Endothelial cell of umbilical vein (primary cell): ENCODE data around the gene C17orf75. TPM values are rescaled to one million over a fixed set of nuclear protein-coding genes. Genes with fewer than 3 reads are reported as not detected.

ENCODE experiments used
- BruUV-seq: library from RNA; stranded (reverse); fragments of 400-500 nt; replicated peaks from 2 replicates; lab custom pipeline; 2021; lab: Mats Ljungman, UMichigan
- CTCF ChIA-PET: fragments of 300-600, 350-600 bp; sonication (Branson Sonifier 250); formaldehyde crosslinking; loops from one replicate; lab custom pipeline; 2021; ENCODE audit warnings: antibody characterized with exemption, inconsistent platforms; lab: Charles Lee
- POLR2A ChIA-PET: fragments of 300-600, 350-600 bp; sonication (Branson Sonifier 250); formaldehyde crosslinking; loops from one replicate; lab custom pipeline; 2021; ENCODE audit warnings: antibody characterized with exemption, inconsistent platforms; lab: Charles Lee
- DNase-seq: peaks from one replicate; pipeline ENCODE4 v3.0.0-alpha.2; 2011; ENCODE audit warnings: low read depth, low spot score
- FAIRE-seq: peaks from 2 replicates; lab custom pipeline; 2011; peaks lifted over from hg19 to GRCh38; lab: Jason Lieb, UNC
- H2AFZ ChIP-seq: 2 replicates; pipeline ENCODE4 v1.6.0; 2012; ENCODE audit warnings: low read depth, low read length, control low read depth, inconsistent platforms
- H3K27ac ChIP-seq: 2 replicates; pipeline ENCODE4 v1.5.1; 2011; ENCODE audit warnings: low read depth, mild to moderate bottlenecking, control low read depth, low read length, moderate library complexity; ENCODE audit not compliant: insufficient read depth
- H3K27me3 ChIP-seq, 2 experiments: 2 replicates each; pipeline versions ENCODE4 v1.6.0 to v1.6.1; 2011; ENCODE audit warnings: low read length in 2 of 2, mixed read lengths in 1 of 2; ENCODE audit not compliant: control insufficient read depth in 2 of 2, insufficient read depth in 2 of 2
- H3K36me3 ChIP-seq, 2 experiments: 2 replicates in 1 of 2; 3 replicates in 1 of 2; pipeline ENCODE4 v1.5.1; 2011; ENCODE audit warnings: low read length in 2 of 2, mild to moderate bottlenecking in 1 of 2, moderate library complexity in 1 of 2; ENCODE audit not compliant: control insufficient read depth in 2 of 2, insufficient read depth in 2 of 2; ENCODE audit errors: extremely low read depth in 1 of 2
- H3K4me1 ChIP-seq: 3 replicates; pipeline ENCODE4 v1.5.1; 2011; ENCODE audit warnings: mild to moderate bottlenecking, low read length; ENCODE audit not compliant: control insufficient read depth, insufficient read depth; ENCODE audit errors: extremely low read depth
- H3K4me2 ChIP-seq: 2 replicates; pipeline ENCODE4 v1.6.1; 2011; ENCODE audit warnings: low read length, control low read depth, mixed read lengths; ENCODE audit not compliant: insufficient read depth
- H3K4me3 ChIP-seq, 3 experiments: fragments of 200-600 bp in 1 of 3; sonication (generic), shearing (Covaris generic) in 1 of 3; replicated peaks in 1 of 3; 2 replicates each; pipeline ENCODE4 v1.5.1; 2011 to 2016; ENCODE audit warnings: control low read depth in 3 of 3, low read length in 3 of 3, mild to moderate bottlenecking in 2 of 3, inconsistent platforms in 1 of 3, low read depth in 1 of 3, moderate library complexity in 1 of 3; ENCODE audit not compliant: insufficient read depth in 1 of 3
- H3K79me2 ChIP-seq: 2 replicates; pipeline ENCODE4 v1.6.0; 2012; ENCODE audit warnings: low read length, inconsistent platforms; ENCODE audit not compliant: control insufficient read depth, insufficient read depth
- H3K9ac ChIP-seq: replicated peaks from 2 replicates; pipeline ENCODE3; 2011; ENCODE audit warnings: low read length, control low read depth; ENCODE audit not compliant: insufficient read depth; ENCODE audit errors: extremely low read depth
- H3K9me1 ChIP-seq: replicated peaks from 3 replicates; pipeline ENCODE4 v1.6.0; 2011; ENCODE audit warnings: mild to moderate bottlenecking, low read length; ENCODE audit not compliant: control insufficient read depth, insufficient read depth; ENCODE audit errors: extremely low read depth
- H3K9me3 ChIP-seq: replicated peaks from 2 replicates; pipeline ENCODE4 v1.5.1; 2012; ENCODE audit warnings: low read length, inconsistent platforms; ENCODE audit not compliant: control insufficient read depth, insufficient read depth
- H4K20me1 ChIP-seq: replicated peaks from 2 replicates; pipeline ENCODE3; 2011; ENCODE audit warnings: mild to moderate bottlenecking, low read length; ENCODE audit not compliant: control insufficient read depth, insufficient read depth; ENCODE audit errors: extremely low read depth
- CTCF ChIP-seq, 2 donors: IDR thresholded peaks; 1 replicate in 1 of 2; 2 replicates in 1 of 2; pipeline ENCODE4 v1.5.1; 2011; ENCODE audit warnings: low read length in 2 of 2, mild to moderate bottlenecking in 2 of 2, moderate library complexity in 2 of 2, control low read depth in 1 of 2, inconsistent platforms in 1 of 2, low read depth in 1 of 2; ENCODE audit not compliant: insufficient read depth in 1 of 2; ENCODE audit errors: extremely low read depth in 1 of 2
- EZH2 ChIP-seq: IDR thresholded peaks from 2 replicates; pipeline ENCODE4 v1.6.1; 2012; ENCODE audit warnings: borderline replicate concordance, low read depth, mild to moderate bottlenecking, moderate library complexity, low read length, inconsistent platforms; ENCODE audit not compliant: severe bottlenecking
- FOS ChIP-seq: IDR thresholded peaks from 2 replicates; pipeline ENCODE4 v1.6.1; 2011; ENCODE audit warnings: mild to moderate bottlenecking, low read length, moderate library complexity, borderline replicate concordance; ENCODE audit not compliant: insufficient read depth
- GATA2 ChIP-seq: IDR thresholded peaks from 2 replicates; pipeline ENCODE4 v1.7.0; 2011; ENCODE audit warnings: low read depth, mild to moderate bottlenecking, moderate library complexity, mixed read lengths, low read length; ENCODE audit not compliant: insufficient read length, insufficient read depth
- JUN ChIP-seq: IDR thresholded peaks from 2 replicates; pipeline ENCODE4 v1.6.1; 2011; ENCODE audit warnings: borderline replicate concordance, low read depth; ENCODE audit not compliant: insufficient read length, insufficient read depth
- MAX ChIP-seq: IDR thresholded peaks from 2 replicates; pipeline ENCODE4 v1.6.1; 2011; ENCODE audit not compliant: insufficient read depth, insufficient read length
- MYC ChIP-seq: IDR thresholded peaks from one replicate; pipeline ENCODE4 v1.6.1; 2011; ENCODE audit warnings: mild to moderate bottlenecking, low read depth, low read length
- POLR2A ChIP-seq: IDR thresholded peaks from 2 replicates; pipeline ENCODE4 v1.6.1; 2012; ENCODE audit warnings: low read depth, mild to moderate bottlenecking, control low read depth, low read length
- POLR2AphosphoS5 ChIP-seq: IDR thresholded peaks from 2 replicates; pipeline ENCODE4 v1.6.1; 2012; ENCODE audit warnings: low read depth, mild to moderate bottlenecking, control low read depth, low read length, moderate library complexity; ENCODE audit not compliant: insufficient read depth
- dilution Hi-C: fragments of 300-500 bp; cut with MboI; formaldehyde crosslinking; loops from one replicate; pipeline ENCODE4 v1.15.0; 2019; ENCODE audit warnings: low sequenced_read_pairs; ENCODE audit not compliant: extremely low pct_ligation_motif_present
- intact Hi-C: fragments of 100-400 bp; cut with micrococcal nuclease; formaldehyde crosslinking; loops from one replicate; pipeline ENCODE4 v1.10.0; 2022
- polyA plus RNA-seq, 4 experiments: library from polyadenylated mRNA; depleted of rRNA in 3 of 4; stranded (reverse) in 3 of 4; unstranded in 1 of 4; fragments of >200 nt; gene quantifications; 2 replicates each; pipeline versions ENCODE4 v1.2.1 to v1.2.3, GENCODE V29; 2011 to 2012; ENCODE audit warnings: missing spikeins in 1 of 4
- total RNA-seq: library from RNA; stranded (reverse); gene quantifications from 2 replicates; pipeline ENCODE4 v1.2.3, GENCODE V29; 2021

C17orf75 gene
- total and polyA plus RNA-seq, 2 donors (not counting 3 experiments of a cell fraction or from before 2014, with no cell fraction given), result 8.8 to 21.5 TPM

- H3K9me1 ChIP-seq, result no peaks in the 10 kb centered on the region
- dilution Hi-C loops (no loop called here), intact Hi-C loops (no loop called here)
- no peak overlapping the region for H3K4me2 ChIP-seq
- ChIA-PET CTCF (interaction anchor here (2.0 kb wide), 1 partner anchor 45 kb away, joined by 9 read pairs; no protein-coding TSS in a partner anchor), POLR2A (no interaction called here)
- DNase-seq (no peak), FAIRE-seq (no peak)
- H3K27me3 ChIP-seq, result peaks cover 0 to 2% of the 10 kb centered on the region in 2 experiments
- no peaks in the 10 kb centered on the region for H4K20me1 ChIP-seq
- no peak overlapping the region for H3K27ac ChIP-seq
- no peaks in the 10 kb centered on the region for H3K36me3 ChIP-seq
- no peak overlapping the region for H3K4me3 ChIP-seq
- H3K9ac ChIP-seq, result no peak overlapping the region
- no peaks in the 10 kb centered on the region for H3K4me1 ChIP-seq
- no TSS peak for BruUV-seq
- TF ChIP-seq POLR2AphosphoS5 (no peak), POLR2A (no peak), MYC (no peak), FOS (no peak), JUN (no peak), MAX (no peak), CTCF (IDR thresholded peaks at IDR 0.05; ENCODE audit: extremely low read depth in 1 of 2, insufficient read depth in 1 of 2, low read depth in 1 of 2, low read length in 2 of 2) (no peak), GATA2 (no peak), EZH2 (no peak)
- H3K79me2 ChIP-seq, result no peaks in the 10 kb centered on the region
- H3K9me3 ChIP-seq, result no peaks in the 10 kb centered on the region
- H2AFZ ChIP-seq, result no peak overlapping the region
Observed at GRCh38 chr17:32297860-32298259, 44.1 kb downstream of the C17orf75 start.
